B cell (primary cell): ENCODE results near the gene ARIH2. TPM values are rescaled to one million over a fixed set of nuclear protein-coding genes. Genes with fewer than 3 reads are reported as not detected.

Experiments
- ATAC-seq: fragments of 200-7000 bp; cut with Tn5 transposase; one replicate; pipeline ENCODE4 v1.10.0; 2021; ENCODE audit warnings: low read depth, mild to moderate bottlenecking, moderate number of reproducible peaks, moderate library complexity
- CTCF ChIA-PET: fragments of 350-600 bp; sonication (Branson Sonifier 250); formaldehyde crosslinking; loops from one replicate; lab custom pipeline; 2021; ENCODE audit warnings: antibody characterized with exemption, inconsistent platforms; lab: Charles Lee
- POLR2A ChIA-PET: fragments of 350-600 bp; sonication (Branson Sonifier 250); formaldehyde crosslinking; loops from one replicate; lab custom pipeline; 2021; ENCODE audit warnings: antibody characterized with exemption; lab: Charles Lee
- DNase-seq: peaks from one replicate; pipeline ENCODE4 v3.0.0; 2013
- H2AFZ ChIP-seq: 2 replicates; pipeline ENCODE4 v1.6.1; 2012; ENCODE audit warnings: mild to moderate bottlenecking, low read depth, low read length; ENCODE audit not compliant: insufficient read depth, poor library complexity, severe bottlenecking
- H3K27ac ChIP-seq, 2 donors: 1 replicate in 1 of 2; 2 replicates in 1 of 2; pipeline ENCODE4 v1.5.1; 2012 to 2013; ENCODE audit warnings: low read length in 2 of 2, mild to moderate bottlenecking in 2 of 2, moderate library complexity in 1 of 2
- H3K27me3 ChIP-seq, 4 experiments: fragments of 200-600 bp in 1 of 4; sonication (generic) in 1 of 4; replicated peaks in 1 of 4; 1 replicate in 2 of 4; 2 replicates in 2 of 4; pipeline versions ENCODE4 v1.6.1 to v1.7.0; 2013 to 2016; ENCODE audit warnings: low read length in 3 of 4, mild to moderate bottlenecking in 2 of 4, mixed read lengths in 1 of 4, moderate library complexity in 1 of 4; ENCODE audit not compliant: insufficient read depth in 4 of 4, control insufficient read depth in 3 of 4; ENCODE audit errors: control extremely low read depth in 1 of 4
- H3K36me3 ChIP-seq, 2 experiments: replicated peaks in 1 of 2; 1 replicate in 1 of 2; 2 replicates in 1 of 2; pipeline versions ENCODE4 v1.6.1 to v1.7.1; 2013; ENCODE audit warnings: low read length in 1 of 2; ENCODE audit not compliant: insufficient read depth in 2 of 2, control insufficient read depth in 1 of 2; ENCODE audit errors: control extremely low read depth in 1 of 2, extremely low read depth in 1 of 2
- H3K4me1 ChIP-seq, 2 donors: fragments of 200-600 bp in 1 of 2; sonication (generic) in 1 of 2; 1 replicate in 1 of 2; 2 replicates in 1 of 2; pipeline versions ENCODE4 v1.5.1 to v1.6.1; 2013 to 2017; ENCODE audit warnings: low read length in 2 of 2; ENCODE audit not compliant: control insufficient read depth in 2 of 2, insufficient read depth in 2 of 2
- H3K4me2 ChIP-seq: replicated peaks from 2 replicates; pipeline ENCODE3; 2012; ENCODE audit warnings: mild to moderate bottlenecking, low read depth, low read length; ENCODE audit not compliant: poor library complexity, severe bottlenecking
- H3K4me3 ChIP-seq, 5 experiments: fragments of 200-600 bp in 1 of 5; sonication (generic) in 1 of 5; 1 replicate in 3 of 5; 2 replicates in 2 of 5; pipeline versions ENCODE4 v1.5.1 to v1.7.0; 2011 to 2016; ENCODE audit warnings: low read length in 4 of 5, mild to moderate bottlenecking in 4 of 5, low read depth in 2 of 5, control low read depth in 1 of 5, moderate library complexity in 1 of 5; ENCODE audit not compliant: insufficient read depth in 1 of 5; ENCODE audit errors: control extremely low read depth in 1 of 5, extremely low read depth in 1 of 5
- H3K79me2 ChIP-seq: fragments of 200-600 bp; sonication (generic); one replicate; pipeline ENCODE4 v1.6.0; 2016; ENCODE audit warnings: low read length; ENCODE audit not compliant: control insufficient read depth, insufficient read depth
- H3K9ac ChIP-seq: fragments of 200-600 bp; sonication (generic); 2 replicates; pipeline ENCODE4 v1.6.1; 2017; ENCODE audit warnings: mild to moderate bottlenecking, low read length, moderate library complexity
- H3K9me3 ChIP-seq, 3 donors: one replicate each; pipeline versions ENCODE4 v1.6.1 to v1.7.1; 2013; ENCODE audit warnings: low read length in 2 of 3; ENCODE audit not compliant: control insufficient read depth in 2 of 3, insufficient read depth in 1 of 3; ENCODE audit errors: control extremely low read depth in 1 of 3
- H4K20me1 ChIP-seq: 2 replicates; pipeline ENCODE4 v1.6.0; 2012; ENCODE audit warnings: mild to moderate bottlenecking, low read length; ENCODE audit not compliant: insufficient read depth, control insufficient read depth, poor library complexity, severe bottlenecking
- H3K27ac Mint-ChIP-seq: one replicate; pipeline ENCODE4 v1.8.0; 2021; ENCODE audit warnings: mixed read lengths
- H3K27me3 Mint-ChIP-seq: one replicate; pipeline ENCODE4 v1.8.0; 2021; ENCODE audit warnings: mixed read lengths
- H3K4me1 Mint-ChIP-seq: one replicate; pipeline ENCODE4 v1.8.0; 2021; ENCODE audit warnings: mixed read lengths
- H3K4me3 Mint-ChIP-seq: one replicate; pipeline ENCODE4 v1.8.0; 2021; ENCODE audit warnings: mixed read lengths
- H3K9me3 Mint-ChIP-seq: one replicate; pipeline ENCODE4 v1.8.0; 2022; ENCODE audit warnings: mixed read lengths; ENCODE audit not compliant: insufficient read depth
- CTCF ChIP-seq: fragments of 200-600 bp; IDR thresholded peaks from one replicate; pipeline ENCODE4 v1.8.0; 2022; ENCODE audit warnings: antibody characterized with exemption, mild to moderate bottlenecking
- EZH2 ChIP-seq: IDR thresholded peaks from 2 replicates; pipeline ENCODE4 v1.6.1; 2012; ENCODE audit warnings: borderline replicate concordance, low read depth, mild to moderate bottlenecking, moderate library complexity, low read length; ENCODE audit not compliant: insufficient read depth, poor library complexity, severe bottlenecking
- WGBS: methylation state at CpG from one replicate; pipeline ENCODE4 v1.1.5; 2013; ENCODE audit warnings: missing lambda C conversion rate; ENCODE audit not compliant: insufficient coverage; 5-methylcytosine and 5-hydroxymethylcytosine counted together
- intact Hi-C: fragments of 100-400 bp; cut with micrococcal nuclease; formaldehyde crosslinking; loops from one replicate; pipeline ENCODE4 v1.10.0; 2022
- polyA minus RNA-seq: library from RNA; depleted of rRNA, polyadenylated mRNA; stranded (reverse); fragments of >200 nt; gene quantifications from 2 replicates; pipeline ENCODE4 v1.2.3, GENCODE V29; 2012
- polyA plus RNA-seq: library from polyadenylated mRNA; depleted of rRNA; stranded (reverse); fragments of >200 nt; gene quantifications from 2 replicates; pipeline ENCODE4 v1.2.3, GENCODE V29; 2012
- total RNA-seq, 2 donors: library from RNA; stranded (reverse); fragments of 120-200 nt in 1 of 2; gene quantifications; 1 replicate in 1 of 2; 2 replicates in 1 of 2; pipeline versions ENCODE4 v1.2.3 to v1.2.4, GENCODE V29; 2013 to 2022

ARIH2 gene
- 148 and 162 TPM in 2 replicates for total RNA-seq
- 106 TPM for total RNA-seq (2013)
- polyA plus RNA-seq: 114 and 139 TPM in 2 replicates
- 61.4 and 86.3 TPM in 2 replicates for polyA minus RNA-seq

- peaks cover 27% of the 10 kb centered on the region for H3K4me1 Mint-ChIP-seq
- H3K9me3 Mint-ChIP-seq: no peaks in the 10 kb centered on the region
- no peaks in the 10 kb centered on the region for H3K27me3 ChIP-seq
- POLR2A ChIA-PET: interaction anchor here (0.6 to 2.6 kb wide), 10 partner anchors 14 to 1420 kb away, joined by 3 to 21 read pairs (median 5); partner anchors contain the start of genes IP6K2, NDUFAF3, PRKAR2A and SLC25A20
- intact Hi-C loops: loop anchor here (1.0 to 2.0 kb wide), 8 partner anchors 15 to 201 kb away; partner anchors contain the start of genes IP6K2, PRKAR2A, QRICH1 and SLC25A20
- CTCF ChIA-PET: interaction anchor here (0.7 to 2.7 kb wide), 12 partner anchors 21 to 496 kb away, joined by 3 to 8 read pairs (median 3); partner anchors contain the start of genes IP6K2, NCKIPSD, SLC25A20 and WDR6
- peak within 1 kb of the TSS; percentile 90 for H3K4me2 ChIP-seq
- H3K36me3 ChIP-seq: peaks cover 0 to 12% of the 10 kb centered on the region in 2 experiments
- no peaks in the 10 kb centered on the region for H3K27me3 Mint-ChIP-seq
- WGBS: under 1% methylated on average over 97 of the region's 97 CpGs
- H3K4me3 ChIP-seq: peak within 1 kb of the TSS; percentile 76 to 94 (median 83)
- no peaks in the 10 kb centered on the region for H3K9me3 ChIP-seq
- H2AFZ ChIP-seq: peak within 1 kb of the TSS; percentile 87
- peak within 1 kb of the TSS; percentile 90 for H3K9ac ChIP-seq
- peak; percentile 81 for ATAC-seq
- H3K79me2 ChIP-seq: peaks cover 47% of the 10 kb centered on the region
- peak within 1 kb of the TSS; percentile 96 to 99 for H3K27ac ChIP-seq
- DNase-seq: peak; percentile 96
- peaks cover 14 to 27% of the 10 kb centered on the region in 2 donors for H3K4me1 ChIP-seq
- TF ChIP-seq EZH2: no peak
- TF ChIP-seq CTCF: peak; percentile 49
- H4K20me1 ChIP-seq: peaks cover 38% of the 10 kb centered on the region
- H3K27ac Mint-ChIP-seq: peak within 1 kb of the TSS; percentile 99
- peak within 1 kb of the TSS; percentile 99 for H3K4me3 Mint-ChIP-seq
Measured at GRCh38 chr3:48918388-48919214, at the start of gene ARIH2. TSS of gene ARIH2 (plus strand) at chr3:48918842. CDS start at chr3:48927559, 8,717 bp downstream.
